HCT116 (cell line): ENCODE data around the gene CTNNA2. TPM values are rescaled to one million over a fixed set of nuclear protein-coding genes. Genes with fewer than 3 reads are reported as not detected.

Experiments
- ATAC-seq: fragments of 200-7000 bp; cut with Tn5 transposase; 2 replicates; pipeline ENCODE4 v1.9.1; 2020; ENCODE audit warnings: mild to moderate bottlenecking, moderate library complexity
- BruUV-seq: library from RNA; stranded (reverse); fragments of 400-500 nt; replicated peaks from 2 replicates; lab custom pipeline; 2021; lab: Mats Ljungman, UMichigan
- CTCF ChIA-PET: fragments of 300-600 bp; sonication (Branson Sonifier 250); formaldehyde crosslinking; loops from one replicate; lab custom pipeline; 2021; ENCODE audit warnings: antibody characterized with exemption; lab: Charles Lee
- POLR2A ChIA-PET: fragments of 300-600, 350-600 bp; sonication (Branson Sonifier 250); formaldehyde crosslinking; loops from one replicate; lab custom pipeline; 2021; ENCODE audit warnings: antibody characterized with exemption; lab: Charles Lee
- RAD21 ChIA-PET, 2 experiments: fragments of 300-600 bp; sonication (Branson Sonifier 250); formaldehyde crosslinking; loops; one replicate each; lab custom pipeline; 2023; ENCODE audit warnings: low total read pairs in 2 of 2; ENCODE audit not compliant: uncharacterized antibody in 2 of 2, unreplicated experiment in 2 of 2, low non-redundant PET in 1 of 2; lab: Charles Lee
- DNase-seq: peaks from one replicate; pipeline ENCODE4 v3.0.0-alpha.2; 2010; ENCODE audit warnings: low read depth, low spot score
- H2AFZ ChIP-seq: fragments of 200-600 bp; shearing (Covaris generic), sonication (generic); 2 replicates; pipeline ENCODE4 v1.6.1; 2017; ENCODE audit warnings: low read depth, mixed run types, mixed read lengths, antibody characterized with exemption, low read length; ENCODE audit not compliant: poor library complexity, severe bottlenecking
- H3K27ac ChIP-seq: 2 replicates; pipeline ENCODE4 v1.5.1; 2012; ENCODE audit warnings: low read depth, low read length
- H3K27me3 ChIP-seq: fragments of 200-600 bp; sonication (generic); 2 replicates; pipeline ENCODE4 v1.6.1; 2016; ENCODE audit warnings: mixed run types, low read length, mixed read lengths; ENCODE audit not compliant: insufficient read depth
- H3K36me3 ChIP-seq, 2 experiments: fragments of 200-500 bp in 1 of 2; fragments of 200-600 bp in 1 of 2; sonication (Bioruptor generic) in 1 of 2; sonication (generic) in 1 of 2; 2 replicates each; pipeline versions ENCODE4 v1.5.1 to v1.6.1; 2014 to 2016; ENCODE audit warnings: low read length in 2 of 2, inconsistent platforms in 1 of 2, mixed read lengths in 1 of 2, mixed run types in 1 of 2; ENCODE audit not compliant: insufficient read depth in 2 of 2, control insufficient read depth in 1 of 2
- H3K4me1 ChIP-seq, 2 experiments: fragments of 200-600 bp in 1 of 2; sonication (generic) in 1 of 2; 2 replicates each; pipeline versions ENCODE4 v1.5.1 to v1.6.1; 2012 to 2017; ENCODE audit warnings: low read length in 2 of 2, inconsistent platforms in 1 of 2, mild to moderate bottlenecking in 1 of 2, mixed read lengths in 1 of 2, mixed run types in 1 of 2, moderate library complexity in 1 of 2; ENCODE audit not compliant: insufficient read depth in 2 of 2, control insufficient read depth in 1 of 2
- H3K4me2 ChIP-seq: fragments of 200-600 bp; sonication (generic); 2 replicates; pipeline ENCODE4 v1.6.1; 2017; ENCODE audit warnings: mixed run types, low read length, mixed read lengths
- H3K4me3 ChIP-seq, 2 experiments: fragments of 200-600 bp in 1 of 2; sonication (generic) in 1 of 2; replicated peaks in 1 of 2; 2 replicates each; pipeline ENCODE4 v1.5.1; 2011 to 2016; ENCODE audit warnings: low read length in 2 of 2, control low read depth in 1 of 2, low read depth in 1 of 2, mild to moderate bottlenecking in 1 of 2, mixed read lengths in 1 of 2, mixed run types in 1 of 2
- H3K79me2 ChIP-seq: fragments of 200-600 bp; sonication (generic); 2 replicates; pipeline ENCODE4 v1.6.1; 2017; ENCODE audit warnings: mild to moderate bottlenecking, mixed run types, low read length, moderate library complexity, mixed read lengths; ENCODE audit not compliant: insufficient read depth
- H3K9ac ChIP-seq: fragments of 200-600 bp; sonication (generic); 2 replicates; pipeline ENCODE4 v1.6.1; 2016; ENCODE audit warnings: low read length, mixed read lengths
- H3K9me2 ChIP-seq: fragments of 200-600 bp; sonication (generic), shearing (Covaris generic); 2 replicates; pipeline ENCODE4 v1.6.1; 2017; ENCODE audit warnings: mixed run types, mild to moderate bottlenecking, moderate library complexity; ENCODE audit not compliant: insufficient read depth
- H3K9me3 ChIP-seq, 2 experiments: fragments of 200-500 bp in 1 of 2; fragments of 200-600 bp in 1 of 2; sonication (Bioruptor generic) in 1 of 2; sonication (generic) in 1 of 2; 2 replicates each; pipeline ENCODE4 v1.6.1; 2014 to 2017; ENCODE audit warnings: low read length in 2 of 2, mixed read lengths in 2 of 2, inconsistent platforms in 1 of 2, low read depth in 1 of 2, mild to moderate bottlenecking in 1 of 2, mixed run types in 1 of 2, moderate library complexity in 1 of 2; ENCODE audit not compliant: control insufficient read depth in 1 of 2, insufficient read depth in 1 of 2
- H4K20me1 ChIP-seq: fragments of 200-600 bp; sonication (generic), shearing (Covaris generic); 2 replicates; pipeline ENCODE4 v1.6.1; 2017; ENCODE audit warnings: mixed run types, mild to moderate bottlenecking, moderate library complexity; ENCODE audit not compliant: insufficient read depth
- CEBPB ChIP-seq: IDR thresholded peaks from 2 replicates; pipeline ENCODE4 v1.6.1; 2012; ENCODE audit warnings: low read depth
- EGR1 ChIP-seq: IDR thresholded peaks from 2 replicates; pipeline ENCODE4 v1.6.1; 2012; ENCODE audit warnings: low read depth
- ELF1 ChIP-seq: IDR thresholded peaks from 2 replicates; pipeline ENCODE4 v1.6.1; 2012; ENCODE audit warnings: low read depth, borderline replicate concordance
- EZH2 ChIP-seq: fragments of 200-600 bp; sonication (generic); IDR thresholded peaks from 2 replicates; pipeline ENCODE4 v1.6.1; 2017; ENCODE audit warnings: antibody characterized with exemption, mixed run types
- FOSL1 ChIP-seq: IDR thresholded peaks from 2 replicates; pipeline ENCODE4 v1.6.1; 2012; ENCODE audit warnings: low read depth
- JUND ChIP-seq: IDR thresholded peaks from 2 replicates; pipeline ENCODE4 v1.6.1; 2012
- POLR2AphosphoS5 ChIP-seq: IDR thresholded peaks from 2 replicates; pipeline ENCODE4 v1.6.1; 2011; ENCODE audit warnings: mild to moderate bottlenecking, low read depth, low read length, moderate library complexity
- SIN3A ChIP-seq: IDR thresholded peaks from 2 replicates; pipeline ENCODE4 v1.6.1; 2012; ENCODE audit warnings: low read depth
- SP1 ChIP-seq: IDR thresholded peaks from 2 replicates; pipeline ENCODE4 v1.6.1; 2012; ENCODE audit warnings: low read depth
- TCF7L2 ChIP-seq: IDR thresholded peaks from 2 replicates; pipeline ENCODE4 v1.7.0; 2011; ENCODE audit warnings: borderline replicate concordance, inconsistent platforms; ENCODE audit not compliant: insufficient read depth, insufficient read length; ENCODE audit errors: extremely low read depth
- YY1 ChIP-seq: IDR thresholded peaks from 2 replicates; pipeline ENCODE4 v1.6.1; 2011; ENCODE audit warnings: low read length, low read depth, moderate library complexity, mild to moderate bottlenecking; ENCODE audit not compliant: insufficient replicate concordance; ENCODE audit errors: extremely low read depth
- ZBTB33 ChIP-seq: IDR thresholded peaks from 2 replicates; pipeline ENCODE4 v1.6.1; 2011; ENCODE audit warnings: mild to moderate bottlenecking, low read length, moderate library complexity; ENCODE audit not compliant: insufficient replicate concordance; ENCODE audit errors: extremely low read depth
- ZFX ChIP-seq: fragments of 450-650 bp; IDR thresholded peaks from 2 replicates; pipeline ENCODE4 v1.6.1; 2017
- intact Hi-C: fragments of 100-400 bp; cut with micrococcal nuclease; formaldehyde crosslinking; loops from 2 replicates; pipeline ENCODE4 v1.10.0; 2022
- total RNA-seq: library from RNA; stranded (reverse); gene quantifications from one replicate; pipeline ENCODE4 v1.2.1, GENCODE V29; 2021; ENCODE audit not compliant: unreplicated experiment
- TF ChIP-seq, protein P1 (sequence below): IDR thresholded peaks from 2 replicates; pipeline ENCODE4 v1.6.1; 2012
- TF ChIP-seq, protein P2 (sequence below): IDR thresholded peaks from 2 replicates; pipeline ENCODE4 v1.6.1; 2012
- TF ChIP-seq, protein P3 (sequence below), 3 experiments: fragments of 200-600 bp in 1 of 3; sonication (generic) in 1 of 3; IDR thresholded peaks in 2 of 3; conservative IDR thresholded peaks in 1 of 3; 2 replicates each; pipeline ENCODE4 v1.5.1; 2012 to 2017; ENCODE audit warnings: low read depth in 2 of 3, low read length in 2 of 3, antibody characterized with exemption in 1 of 3, borderline replicate concordance in 1 of 3, control low read depth in 1 of 3, mild to moderate bottlenecking in 1 of 3, mixed read lengths in 1 of 3, mixed run types in 1 of 3, moderate library complexity in 1 of 3; ENCODE audit not compliant: insufficient read depth in 1 of 3

CTNNA2 gene
- total RNA-seq, 1 experiment from 2014 or later = not detected

DNA sequence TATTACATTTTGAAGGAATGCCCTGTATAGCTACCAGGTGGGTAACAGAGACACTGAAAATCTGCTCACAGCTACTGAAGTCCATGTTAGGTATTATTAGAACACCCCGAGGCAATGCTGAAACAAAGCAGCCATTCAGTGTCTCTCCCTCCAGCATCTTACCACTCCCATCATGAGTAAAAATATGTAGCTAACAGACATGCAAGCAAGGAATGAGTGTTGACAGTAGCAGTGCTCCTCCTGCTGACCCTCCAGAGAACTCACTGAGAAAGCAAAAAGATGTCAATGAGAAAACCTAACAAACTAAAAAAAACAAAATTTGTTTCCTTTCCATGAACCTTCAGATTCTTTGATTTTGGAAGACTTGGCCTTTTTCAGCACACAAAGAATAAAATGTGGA, 397.8 kb downstream of the CTNNA2 start:
- DNase-seq = no peak
- Histone ChIP-seq H3K27ac (no peak overlapping the region), H3K4me3 (no peak overlapping the region), H3K4me1 (no peaks in the 10 kb centered on the region), H3K9me3 (peaks cover 6 to 16% of the 10 kb centered on the region in 2 experiments; a peak in 2 of 4 replicates), H3K9me2 (no peaks in the 10 kb centered on the region), H3K79me2 (no peaks in the 10 kb centered on the region), H3K9ac (no peak overlapping the region), H3K36me3 (no peaks in the 10 kb centered on the region), H3K4me2 (no peak overlapping the region), H3K27me3 (no peaks in the 10 kb centered on the region), H4K20me1 (no peaks in the 10 kb centered on the region), H2AFZ (no peak overlapping the region)
- CTCF ChIA-PET = no interaction called here
- TF ChIP-seq ZBTB33 (no peak), ZFX (no peak), CEBPB (no peak), EZH2 (no peak)
- TF ChIP-seq, protein P1, sequence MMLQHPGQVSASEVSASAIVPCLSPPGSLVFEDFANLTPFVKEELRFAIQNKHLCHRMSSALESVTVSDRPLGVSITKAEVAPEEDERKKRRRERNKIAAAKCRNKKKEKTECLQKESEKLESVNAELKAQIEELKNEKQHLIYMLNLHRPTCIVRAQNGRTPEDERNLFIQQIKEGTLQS = no peak
- RAD21 ChIA-PET = no interaction called here
- POLR2A ChIA-PET = no interaction called here
- no TSS peak for BruUV-seq
- no peak for ATAC-seq
- intact Hi-C loops = no loop called here

- POLR2A ChIA-PET = no interaction called here
- TF ChIP-seq ZFX (no peak), CEBPB (no peak), YY1 (no peak), POLR2AphosphoS5 (no peak), TCF7L2 (no peak), SP1 (no peak), ELF1 (no peak), EZH2 (no peak), EGR1 (no peak), JUND (no peak), SIN3A (no peak), FOSL1 (no peak)
- TF ChIP-seq, protein P2, sequence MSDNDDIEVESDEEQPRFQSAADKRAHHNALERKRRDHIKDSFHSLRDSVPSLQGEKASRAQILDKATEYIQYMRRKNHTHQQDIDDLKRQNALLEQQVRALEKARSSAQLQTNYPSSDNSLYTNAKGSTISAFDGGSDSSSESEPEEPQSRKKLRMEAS = no peak
- TF ChIP-seq, protein P3, sequence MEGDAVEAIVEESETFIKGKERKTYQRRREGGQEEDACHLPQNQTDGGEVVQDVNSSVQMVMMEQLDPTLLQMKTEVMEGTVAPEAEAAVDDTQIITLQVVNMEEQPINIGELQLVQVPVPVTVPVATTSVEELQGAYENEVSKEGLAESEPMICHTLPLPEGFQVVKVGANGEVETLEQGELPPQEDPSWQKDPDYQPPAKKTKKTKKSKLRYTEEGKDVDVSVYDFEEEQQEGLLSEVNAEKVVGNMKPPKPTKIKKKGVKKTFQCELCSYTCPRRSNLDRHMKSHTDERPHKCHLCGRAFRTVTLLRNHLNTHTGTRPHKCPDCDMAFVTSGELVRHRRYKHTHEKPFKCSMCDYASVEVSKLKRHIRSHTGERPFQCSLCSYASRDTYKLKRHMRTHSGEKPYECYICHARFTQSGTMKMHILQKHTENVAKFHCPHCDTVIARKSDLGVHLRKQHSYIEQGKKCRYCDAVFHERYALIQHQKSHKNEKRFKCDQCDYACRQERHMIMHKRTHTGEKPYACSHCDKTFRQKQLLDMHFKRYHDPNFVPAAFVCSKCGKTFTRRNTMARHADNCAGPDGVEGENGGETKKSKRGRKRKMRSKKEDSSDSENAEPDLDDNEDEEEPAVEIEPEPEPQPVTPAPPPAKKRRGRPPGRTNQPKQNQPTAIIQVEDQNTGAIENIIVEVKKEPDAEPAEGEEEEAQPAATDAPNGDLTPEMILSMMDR (IDR thresholded peaks at IDR 0.05 in 2 of 3, conservative IDR thresholded peaks at IDR 0.05 in 1 of 3; ENCODE audit: borderline replicate concordance in 1 of 3, insufficient read depth in 1 of 3, low read depth in 2 of 3, low read length in 2 of 3) = no peak
- TF ChIP-seq, protein P1 = no peak
Observed at GRCh38 chr2:79915455-79915854, 402.6 kb downstream of the CTNNA2 start.

More at GRCh38 chr2:79915455-79915854, 402.6 kb downstream of the CTNNA2 start:
- ChIA-PET CTCF (no interaction called here), RAD21 (no interaction called here)
- BruUV-seq = no TSS peak
- H3K79me2 ChIP-seq = no peaks in the 10 kb centered on the region
- peaks cover 0 to 9% of the 10 kb centered on the region in 2 experiments; a peak in 2 of 4 replicates for H3K9me3 ChIP-seq
- no peaks in the 10 kb centered on the region for H3K36me3 ChIP-seq
- no peaks in the 10 kb centered on the region for H3K27me3 ChIP-seq
- no peak overlapping the region for H2AFZ ChIP-seq
- H3K9ac ChIP-seq = no peak overlapping the region
- no peak for ATAC-seq
- H3K4me2 ChIP-seq = no peak overlapping the region
- no peak for DNase-seq
- no peaks in the 10 kb centered on the region for H3K4me1 ChIP-seq
- intact Hi-C loops = no loop called here
- H3K27ac ChIP-seq = no peak overlapping the region
- no peak overlapping the region for H3K4me3 ChIP-seq
- no peaks in the 10 kb centered on the region for H3K9me2 ChIP-seq
- no peaks in the 10 kb centered on the region for H4K20me1 ChIP-seq
